Esophagus muscularis mucosa (tissue), 4 donors: ENCODE measurements around the gene SOS1. TPM values are rescaled to one million over a fixed set of nuclear protein-coding genes. Genes with fewer than 3 reads are reported as not detected.
"Not testable (repeated sequence)": the region's sequence is repeated elsewhere in the genome, so short reads cannot be mapped to it uniquely, and the experiment has no call there.

Experiments used
- DNase-seq: peaks from one replicate; pipeline ENCODE4 v3.0.0-alpha.2; 2017; ENCODE audit errors: extremely low spot score
- H3K27ac ChIP-seq, 4 donors: fragments of 200-600 bp; sonication (generic); replicated peaks in 1 of 4; 1 replicate in 3 of 4; 2 replicates in 1 of 4; pipeline ENCODE4 v1.5.1; 2016 to 2019; ENCODE audit warnings: mild to moderate bottlenecking in 1 of 4
- H3K27me3 ChIP-seq, 4 donors: fragments of 200-600 bp; sonication (generic); one replicate each; pipeline versions ENCODE4 v1.5.1 to v1.6.0; 2016 to 2019
- H3K36me3 ChIP-seq, 4 donors: fragments of 200-600 bp; sonication (generic); one replicate each; pipeline ENCODE4 v1.5.1; 2016 to 2019
- H3K4me1 ChIP-seq, 4 donors: fragments of 200-600 bp; sonication (generic); one replicate each; pipeline ENCODE4 v1.5.1; 2016 to 2019
- H3K4me3 ChIP-seq, 4 donors: fragments of 200-600 bp; sonication (generic); 1 replicate in 2 of 4; 2 replicates in 2 of 4; pipeline ENCODE4 v1.5.1; 2016 to 2019; ENCODE audit warnings: mild to moderate bottlenecking in 4 of 4, moderate library complexity in 1 of 4
- H3K9me3 ChIP-seq, 4 donors: fragments of 200-600 bp; sonication (generic); 1 replicate in 3 of 4; 2 replicates in 1 of 4; pipeline ENCODE4 v1.5.1; 2016 to 2019
- EP300 ChIP-seq: sonication (generic); formaldehyde crosslinking; IDR thresholded peaks from one replicate; pipeline ENCODE4 v1.6.1; 2017; ENCODE audit warnings: antibody characterized with exemption
- POLR2A ChIP-seq: fragments of 450-650 bp; IDR thresholded peaks from one replicate; pipeline ENCODE4 v1.6.1; 2017; ENCODE audit warnings: antibody characterized with exemption, moderate library complexity, mild to moderate bottlenecking, low read depth
- POLR2AphosphoS5 ChIP-seq, 2 donors: sonication (generic); formaldehyde crosslinking; IDR thresholded peaks; one replicate each; pipeline ENCODE4 v1.6.1; 2017; ENCODE audit warnings: antibody characterized with exemption in 2 of 2
- WGBS: methylation state at CpG from one replicate; pipeline ENCODE4 v1.1.5; 2018; 5-methylcytosine and 5-hydroxymethylcytosine counted together
- intact Hi-C: fragments of 100-400 bp; cut with DNase I; formaldehyde crosslinking; loops from one replicate; pipeline ENCODE4 v1.15.1; 2023
- total RNA-seq, 4 donors: library from RNA; depleted of rRNA; stranded (reverse); fragments of >200 nt; gene quantifications; one replicate each; pipeline versions ENCODE4 v1.1.0 to v1.2.1, GENCODE V29; 2016
- TF ChIP-seq, protein P1 (sequence below), 3 experiments: fragments of 200-600 bp in 2 of 3; fragments of 450-650 bp in 1 of 3; sonication (generic) in 2 of 3; IDR thresholded peaks; one replicate each; pipeline ENCODE4 v1.5.1; 2017 to 2019; ENCODE audit warnings: antibody characterized with exemption in 3 of 3, mild to moderate bottlenecking in 2 of 3, moderate library complexity in 1 of 3

The SOS1 gene
- total RNA-seq, 4 donors from 2014 or later, result 33.3 to 48.6 (median 35.7) TPM

DNA sequence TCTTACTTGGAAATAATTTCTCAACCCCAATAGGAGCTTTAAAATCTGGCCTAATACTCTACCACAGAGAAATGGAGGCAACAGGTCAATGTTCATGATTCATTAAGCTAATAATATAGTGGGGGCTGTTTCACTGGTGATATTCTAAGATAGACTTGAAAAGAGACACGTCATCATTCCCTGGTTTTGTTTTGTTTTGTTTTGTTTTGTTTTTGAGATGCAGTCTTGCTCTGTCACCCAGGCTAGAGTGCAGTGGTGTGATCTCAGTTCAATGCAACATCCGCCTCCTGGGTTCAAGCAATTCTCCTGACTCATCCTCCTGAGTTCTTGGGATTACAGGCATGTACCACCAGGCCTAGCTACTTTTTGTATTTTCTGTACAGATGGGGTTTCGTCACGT is 37.5 kb upstream of the SOS1 start:
- TF ChIP-seq, protein P1, sequence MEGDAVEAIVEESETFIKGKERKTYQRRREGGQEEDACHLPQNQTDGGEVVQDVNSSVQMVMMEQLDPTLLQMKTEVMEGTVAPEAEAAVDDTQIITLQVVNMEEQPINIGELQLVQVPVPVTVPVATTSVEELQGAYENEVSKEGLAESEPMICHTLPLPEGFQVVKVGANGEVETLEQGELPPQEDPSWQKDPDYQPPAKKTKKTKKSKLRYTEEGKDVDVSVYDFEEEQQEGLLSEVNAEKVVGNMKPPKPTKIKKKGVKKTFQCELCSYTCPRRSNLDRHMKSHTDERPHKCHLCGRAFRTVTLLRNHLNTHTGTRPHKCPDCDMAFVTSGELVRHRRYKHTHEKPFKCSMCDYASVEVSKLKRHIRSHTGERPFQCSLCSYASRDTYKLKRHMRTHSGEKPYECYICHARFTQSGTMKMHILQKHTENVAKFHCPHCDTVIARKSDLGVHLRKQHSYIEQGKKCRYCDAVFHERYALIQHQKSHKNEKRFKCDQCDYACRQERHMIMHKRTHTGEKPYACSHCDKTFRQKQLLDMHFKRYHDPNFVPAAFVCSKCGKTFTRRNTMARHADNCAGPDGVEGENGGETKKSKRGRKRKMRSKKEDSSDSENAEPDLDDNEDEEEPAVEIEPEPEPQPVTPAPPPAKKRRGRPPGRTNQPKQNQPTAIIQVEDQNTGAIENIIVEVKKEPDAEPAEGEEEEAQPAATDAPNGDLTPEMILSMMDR (IDR thresholded peaks at IDR 0.05), result no peak
- TF ChIP-seq EP300 (no peak), POLR2AphosphoS5 (IDR thresholded peaks at IDR 0.05) (no peak), POLR2A (no peak)
- no peak for DNase-seq
- intact Hi-C loops, result no loop called here
- H3K4me3 ChIP-seq, result no peak overlapping the region
- H3K27ac ChIP-seq, result no peak overlapping the region
- no peaks in the 10 kb centered on the region for H3K27me3 ChIP-seq
- H3K36me3 ChIP-seq, result no peaks in the 10 kb centered on the region
- WGBS, result 93% methylated on average over 4 of the region's 4 CpGs
- H3K9me3 ChIP-seq, result no peaks in the 10 kb centered on the region
- peaks cover 0 to 57% (median 39%) of the 10 kb centered on the region in 4 donors for H3K4me1 ChIP-seq

DNA sequence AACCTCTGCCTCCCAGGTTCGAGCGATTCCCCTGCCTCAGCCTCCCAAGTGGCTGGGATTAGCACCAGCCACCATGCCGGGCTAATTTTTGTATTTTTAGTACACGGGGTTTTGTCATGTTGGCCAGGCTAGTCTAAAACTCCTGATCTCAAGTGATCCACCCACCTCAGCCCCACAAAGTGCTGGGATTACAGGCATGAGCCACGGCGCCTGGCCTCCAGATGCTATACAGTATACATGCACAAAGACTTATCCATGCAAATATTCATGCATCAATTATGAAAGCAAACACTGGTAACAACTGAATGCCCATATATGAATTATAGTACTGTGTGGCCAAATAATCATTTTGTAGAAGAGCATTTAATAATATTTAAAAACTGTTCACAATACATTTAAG is 36.0 kb upstream of the SOS1 start:
- TF ChIP-seq EP300 (no peak), POLR2A (no peak), POLR2AphosphoS5 (IDR thresholded peaks at IDR 0.05) (no peak)
- TF ChIP-seq, protein P1 (IDR thresholded peaks at IDR 0.05), result no peak
- 89% methylated on average over 3 of the region's 6 CpGs for WGBS
- Histone ChIP-seq H3K27ac (no peak overlapping the region), H3K27me3 (no peaks in the 10 kb centered on the region), H3K36me3 (no peaks in the 10 kb centered on the region), H3K4me3 (no peak overlapping the region), H3K4me1 (peaks cover 0 to 50% (median 35%) of the 10 kb centered on the region in 4 donors), H3K9me3 (no peaks in the 10 kb centered on the region)
- intact Hi-C loops, result no loop called here
- no peak for DNase-seq

DNA sequence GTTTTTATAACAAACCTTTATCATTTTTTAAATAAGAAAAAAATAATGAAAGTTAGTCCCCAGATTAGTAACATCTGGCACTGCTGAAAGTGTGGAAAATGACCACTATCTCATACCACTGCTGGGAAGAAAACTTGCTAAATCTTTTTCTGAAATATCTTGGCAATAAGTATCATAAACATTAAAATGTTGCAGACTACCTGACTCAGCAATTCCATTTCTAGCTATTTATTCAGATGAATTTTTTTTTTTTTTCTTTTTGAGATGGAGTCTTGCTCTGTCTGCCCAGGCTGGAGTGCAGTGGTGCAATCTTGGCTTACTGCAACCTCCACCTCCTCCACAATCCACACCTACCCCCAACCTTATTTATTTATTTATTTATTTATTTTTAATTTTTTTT is 35.3 kb upstream of the SOS1 start:
- Histone ChIP-seq H3K4me1 (peaks cover 0 to 42% (median 27%) of the 10 kb centered on the region in 4 donors), H3K27ac (no peak overlapping the region), H3K27me3 (no peaks in the 10 kb centered on the region), H3K4me3 (no peak overlapping the region), H3K9me3 (no peaks in the 10 kb centered on the region), H3K36me3 (no peaks in the 10 kb centered on the region)
- TF ChIP-seq POLR2A (no peak), POLR2AphosphoS5 (IDR thresholded peaks at IDR 0.05) (no peak), EP300 (no peak)
- TF ChIP-seq, protein P1 (IDR thresholded peaks at IDR 0.05), result no peak
- intact Hi-C loops, result no loop called here
- no peak for DNase-seq

DNA sequence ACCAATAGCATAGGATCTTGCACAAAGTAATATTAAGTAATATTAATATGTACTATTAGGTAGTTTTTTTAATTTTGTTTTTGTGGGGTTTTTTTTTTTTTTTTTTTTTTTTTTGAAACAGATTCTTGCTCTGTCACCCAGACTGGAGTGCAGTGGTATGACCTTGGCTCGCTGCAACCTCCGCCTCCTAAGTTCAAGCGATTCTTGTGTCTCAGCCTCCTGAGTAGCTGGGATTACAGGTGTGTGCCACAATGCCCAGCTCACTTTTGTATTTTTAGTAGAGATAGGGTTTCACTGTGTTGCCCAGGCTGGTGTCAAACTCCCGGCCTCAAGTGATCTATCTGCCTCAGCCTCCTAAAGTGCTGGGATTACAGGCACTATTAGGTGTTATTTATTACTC is 34.7 kb upstream of the SOS1 start:
- H3K27me3 ChIP-seq, H3K9me3 ChIP-seq, H3K36me3 ChIP-seq, DNase-seq, H3K4me3 ChIP-seq, H3K27ac ChIP-seq, intact Hi-C loops: not testable (repeated sequence)
- peaks cover 0 to 37% (median 22%) of the 10 kb centered on the region in 4 donors for H3K4me1 ChIP-seq
- 94% methylated on average over 4 of the region's 4 CpGs for WGBS

DNA sequence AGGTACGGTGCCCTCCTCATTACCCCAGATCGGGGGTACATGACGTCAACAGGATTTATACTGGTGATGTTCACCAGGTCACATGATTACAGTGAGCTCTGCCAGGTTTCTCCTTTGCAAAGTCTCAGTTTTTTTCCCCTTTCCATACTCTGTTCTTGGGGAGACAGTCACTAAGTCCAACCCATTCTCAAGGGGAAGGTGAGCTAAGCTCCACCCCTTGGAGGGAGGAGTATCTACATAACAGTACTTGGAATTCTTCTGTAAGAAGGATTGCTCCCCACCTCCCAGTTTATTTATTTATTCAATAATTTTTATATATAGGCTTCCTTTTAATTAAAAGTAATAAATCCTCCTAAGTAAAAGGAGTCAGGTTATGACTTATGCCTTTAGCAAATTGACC is 34.1 kb upstream of the SOS1 start:
- peaks cover 0 to 31% (median 16%) of the 10 kb centered on the region in 4 donors for H3K4me1 ChIP-seq
- DNase-seq, result no peak
- H3K27me3 ChIP-seq, result no peaks in the 10 kb centered on the region
- intact Hi-C loops, result no loop called here
- no peak overlapping the region for H3K27ac ChIP-seq
- TF ChIP-seq, protein P1 (IDR thresholded peaks at IDR 0.05), result no peak
- TF ChIP-seq POLR2A, result no peak
- no peak for TF ChIP-seq POLR2AphosphoS5 (IDR thresholded peaks at IDR 0.05)
- TF ChIP-seq EP300, result no peak
- no peak overlapping the region for H3K4me3 ChIP-seq
- 61% methylated on average over 3 of the region's 3 CpGs for WGBS
- H3K9me3 ChIP-seq, result no peaks in the 10 kb centered on the region
- H3K36me3 ChIP-seq, result no peaks in the 10 kb centered on the region
